ENCODE measurements around the gene MYOD1.
A peak's percentile ranks its signal among the peaks of the same experiment; 100 is the strongest.

Gene MYOD1

DNA sequence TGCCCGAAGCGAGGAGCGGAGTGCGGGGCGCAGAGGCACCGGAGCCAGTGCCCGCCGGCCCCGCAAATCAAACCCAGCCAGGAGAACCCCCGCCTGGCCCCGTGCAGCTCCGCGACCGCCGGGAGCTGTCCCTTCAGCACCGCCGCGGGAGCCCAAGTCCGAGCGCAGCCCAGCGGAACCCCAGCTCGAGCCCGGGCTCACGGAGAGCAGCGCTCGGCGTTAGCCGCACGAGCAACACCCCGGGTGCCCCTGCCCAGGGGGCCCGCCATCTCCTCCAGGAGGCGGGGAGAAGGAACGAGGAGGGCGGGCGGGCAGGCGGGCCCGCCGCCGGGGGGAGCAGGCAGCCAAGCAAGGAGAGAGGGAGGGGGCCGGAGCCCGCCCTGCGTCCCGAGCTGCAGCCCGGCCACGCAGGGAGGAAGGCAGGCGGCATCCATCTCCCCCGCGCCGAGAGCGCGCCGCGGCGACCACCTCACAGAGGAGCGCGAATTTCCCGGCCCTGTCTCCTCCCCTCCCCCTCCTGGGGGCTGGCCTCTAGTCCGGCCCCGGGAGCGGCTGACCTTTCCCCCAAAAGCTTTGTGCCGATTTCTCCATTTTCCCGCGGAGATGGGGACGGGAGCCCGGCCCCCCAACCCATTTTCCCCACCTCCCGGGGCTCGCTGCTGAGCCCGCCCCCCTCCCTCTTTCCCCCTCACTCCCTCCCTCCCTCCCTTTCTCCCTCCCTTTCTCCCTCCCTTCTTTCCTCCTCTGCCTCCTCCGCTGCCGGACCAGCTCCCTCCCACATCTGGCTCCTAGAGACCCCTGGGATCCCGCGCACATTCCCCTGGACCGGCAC is 15.8 kb downstream of the MYOD1 start:
- peak; percentile 91 for DNase-seq (ENCODE audit: low spot score)

DNA sequence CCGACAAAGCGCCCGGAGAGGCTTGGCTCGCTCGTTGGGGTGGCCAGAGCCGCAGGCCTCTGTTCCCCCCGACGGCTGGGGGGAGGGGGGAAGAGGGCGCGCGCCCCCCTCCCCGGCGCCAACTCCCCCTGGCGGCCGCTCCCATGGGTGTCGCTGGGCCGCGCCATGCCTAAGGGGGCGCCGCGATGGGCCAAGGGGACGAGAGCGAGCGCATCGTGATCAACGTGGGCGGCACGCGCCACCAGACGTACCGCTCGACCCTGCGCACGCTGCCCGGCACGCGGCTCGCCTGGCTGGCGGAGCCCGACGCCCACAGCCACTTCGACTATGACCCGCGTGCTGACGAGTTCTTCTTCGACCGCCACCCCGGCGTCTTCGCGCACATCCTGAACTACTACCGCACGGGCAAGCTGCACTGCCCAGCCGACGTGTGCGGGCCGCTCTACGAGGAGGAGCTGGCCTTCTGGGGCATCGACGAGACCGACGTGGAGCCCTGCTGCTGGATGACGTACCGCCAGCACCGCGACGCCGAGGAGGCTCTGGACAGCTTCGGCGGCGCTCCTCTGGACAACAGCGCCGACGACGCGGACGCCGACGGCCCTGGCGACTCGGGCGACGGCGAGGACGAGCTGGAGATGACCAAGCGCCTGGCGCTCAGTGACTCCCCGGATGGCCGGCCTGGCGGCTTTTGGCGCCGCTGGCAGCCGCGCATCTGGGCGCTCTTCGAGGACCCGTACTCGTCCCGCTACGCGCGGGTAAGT is 16.6 kb downstream of the MYOD1 start:
- no peak for DNase-seq (ENCODE audit: low spot score)

DNA sequence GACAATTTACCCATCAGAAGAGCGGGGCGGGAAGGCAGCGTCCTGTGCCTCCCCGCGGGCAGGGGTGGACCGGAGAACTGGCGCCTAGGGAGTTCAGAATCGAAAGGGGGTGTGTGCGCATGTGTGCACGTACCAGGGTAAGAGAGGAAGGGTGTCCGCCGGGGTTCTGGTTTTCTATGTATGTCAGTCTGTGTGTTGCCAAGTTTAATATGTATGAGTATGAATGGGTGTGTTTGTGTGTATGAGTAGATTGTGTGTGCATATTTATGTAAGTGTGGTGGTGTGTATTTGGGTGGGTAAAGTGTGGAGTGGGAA is 17.2 kb downstream of the MYOD1 start:
- DNase-seq (ENCODE audit: low spot score): no peak

DNA sequence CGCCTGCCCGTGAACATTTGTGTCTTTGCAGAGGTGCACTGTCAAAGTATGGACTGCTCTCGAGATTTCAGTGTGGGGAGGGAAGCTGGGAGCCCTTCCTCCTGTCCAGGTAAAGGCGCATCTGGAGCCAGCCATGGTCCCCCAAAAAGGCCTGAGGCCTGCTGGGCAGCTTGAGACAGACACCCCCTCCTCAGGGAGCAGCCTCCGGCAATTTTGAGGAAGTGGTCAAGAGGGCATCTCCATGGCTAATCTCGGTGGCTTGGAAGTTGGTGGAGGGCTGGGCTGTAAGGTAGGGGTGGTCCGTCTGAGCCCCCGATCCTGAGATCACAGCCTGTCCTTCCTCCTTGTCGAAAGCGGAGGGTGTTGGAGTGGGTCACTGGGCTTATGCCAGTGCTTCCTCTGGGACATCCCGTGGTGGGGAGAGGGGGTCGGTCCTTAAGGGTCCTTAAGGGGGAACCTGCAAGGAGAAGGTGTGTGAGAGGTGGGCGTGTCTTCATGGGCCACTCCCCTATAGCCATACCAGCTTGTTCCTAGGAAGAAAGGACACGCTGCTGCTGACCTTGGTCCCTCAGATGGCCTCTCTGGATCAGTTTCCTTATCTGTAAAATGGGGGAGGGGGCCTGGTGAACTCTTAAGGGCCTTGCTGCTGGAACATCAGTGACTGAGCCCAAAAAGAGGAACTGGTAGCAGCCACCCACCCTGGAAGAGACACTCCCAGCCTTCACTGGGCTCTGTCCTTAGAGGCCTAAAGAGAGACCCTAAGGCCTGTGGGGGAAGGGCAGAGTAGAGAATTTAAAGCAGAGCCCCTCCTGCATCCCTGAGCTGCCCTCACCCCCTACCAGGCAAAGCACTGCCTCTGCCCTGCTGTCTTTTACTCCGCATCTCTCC is 17.8 kb downstream of the MYOD1 start:
- DNase-seq (ENCODE audit: low spot score): no peak

DNA sequence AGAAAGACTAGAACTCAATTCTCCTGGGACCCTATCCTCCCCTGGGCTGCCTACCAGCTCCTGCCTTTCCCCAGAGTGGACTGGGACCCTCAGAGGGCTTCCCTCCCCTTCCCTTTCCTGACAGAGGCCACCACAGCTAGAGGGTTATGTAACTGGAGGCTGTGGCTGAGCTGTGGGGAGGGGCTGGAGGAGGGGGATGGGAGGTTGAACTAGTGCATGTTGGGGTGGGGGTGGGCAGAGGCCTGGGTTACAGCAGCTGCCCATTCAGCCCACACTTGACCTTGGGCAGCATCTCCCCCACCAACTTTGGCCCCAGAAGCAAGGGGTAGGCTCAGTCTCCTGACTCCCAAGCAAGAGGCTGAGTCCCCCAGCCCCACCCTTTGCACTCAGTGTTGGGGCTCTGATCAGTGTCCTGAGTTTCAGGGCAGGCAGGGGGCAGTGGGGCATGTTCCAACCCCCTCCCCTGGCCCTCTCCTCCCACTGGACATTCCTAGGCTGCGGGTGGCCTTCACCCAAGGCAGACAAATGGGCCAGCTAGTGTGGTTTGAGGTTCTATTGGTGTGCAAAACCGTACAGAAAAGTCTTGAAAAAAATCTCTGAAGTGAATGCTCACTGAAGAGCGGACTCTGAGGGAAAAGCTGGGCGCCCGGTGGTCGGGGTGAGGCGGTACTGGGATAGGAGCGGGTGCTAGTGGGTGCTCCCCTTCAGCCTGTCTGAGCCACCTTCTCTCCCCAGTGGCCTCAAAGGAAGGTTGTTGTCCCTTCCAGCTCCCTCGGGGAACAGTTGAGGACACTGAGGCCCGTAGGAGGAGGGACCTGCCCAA is 19.0 kb downstream of the MYOD1 start:
- DNase-seq (ENCODE audit: low spot score): no peak

DNA sequence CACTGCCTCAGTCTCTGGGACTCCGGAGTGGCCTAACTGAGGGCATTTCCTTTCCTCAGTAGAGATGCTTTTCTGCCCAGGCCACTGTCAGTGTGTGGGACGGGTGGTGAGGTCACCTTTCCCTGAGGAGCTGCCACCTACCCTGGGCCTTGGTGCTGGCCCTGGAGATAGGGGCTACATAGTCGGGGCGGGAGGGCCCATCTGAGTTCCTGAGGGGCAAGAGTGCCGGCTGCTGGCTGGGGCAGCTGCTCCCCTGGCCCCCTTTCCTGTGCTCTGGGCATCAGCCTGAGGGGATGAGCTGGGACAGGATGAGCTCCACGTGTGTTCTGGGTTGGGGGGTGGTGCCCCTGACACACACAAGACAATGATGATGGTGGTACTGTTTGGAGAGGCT is 20.6 kb downstream of the MYOD1 start:
- DNase-seq (ENCODE audit: low spot score): no peak

DNA sequence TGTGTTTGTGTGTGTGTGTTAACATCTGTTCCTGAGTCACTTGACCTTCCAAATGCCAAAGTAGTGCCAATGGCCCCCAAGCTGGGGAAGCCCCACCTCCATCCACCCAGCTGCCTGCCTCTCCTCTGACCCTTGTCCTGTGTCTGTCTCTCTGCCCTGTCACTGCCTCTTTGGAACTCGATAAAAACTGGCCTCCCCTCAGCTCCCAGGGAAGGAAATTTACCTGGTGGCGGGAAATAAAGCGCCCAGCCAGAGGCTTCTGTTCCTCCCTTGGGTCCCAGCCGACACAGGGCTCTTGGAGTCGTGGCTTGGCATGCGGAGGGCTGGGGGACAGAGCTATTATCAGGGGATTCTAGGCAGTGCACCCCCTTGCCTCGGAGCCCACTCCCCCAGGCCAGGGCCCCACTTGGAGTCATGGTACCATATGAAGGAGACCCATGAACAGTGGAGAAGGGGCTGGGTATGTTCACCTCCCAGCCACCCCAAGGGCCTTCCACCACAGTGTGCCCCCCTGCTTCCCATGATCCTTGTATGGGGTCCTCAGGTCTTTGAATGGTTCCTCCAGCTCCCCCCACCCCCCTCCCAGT is 21.4 kb downstream of the MYOD1 start:
- no peak for DNase-seq (ENCODE audit: low spot score)

DNA sequence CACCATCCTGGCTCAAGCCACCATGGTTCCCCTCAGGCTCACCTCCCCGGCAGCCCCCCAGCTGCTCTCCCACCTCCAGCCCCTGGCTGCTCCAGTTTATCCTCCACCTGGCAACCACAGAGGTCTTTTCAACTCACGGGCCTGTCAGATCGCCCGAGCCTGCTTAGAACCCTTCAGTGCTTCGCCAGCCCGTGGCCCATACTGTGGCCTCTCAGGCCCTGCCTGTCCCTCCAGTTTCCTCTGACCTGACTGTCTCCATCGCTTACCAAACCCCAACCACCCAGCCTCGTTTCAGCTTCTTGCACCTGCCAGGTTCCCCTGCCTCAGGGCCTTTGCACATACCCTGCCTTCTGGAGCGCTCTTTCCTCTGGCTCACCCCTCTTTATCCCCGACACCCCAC is 22.1 kb downstream of the MYOD1 start:
- no peak for DNase-seq (ENCODE audit: low spot score)

DNA sequence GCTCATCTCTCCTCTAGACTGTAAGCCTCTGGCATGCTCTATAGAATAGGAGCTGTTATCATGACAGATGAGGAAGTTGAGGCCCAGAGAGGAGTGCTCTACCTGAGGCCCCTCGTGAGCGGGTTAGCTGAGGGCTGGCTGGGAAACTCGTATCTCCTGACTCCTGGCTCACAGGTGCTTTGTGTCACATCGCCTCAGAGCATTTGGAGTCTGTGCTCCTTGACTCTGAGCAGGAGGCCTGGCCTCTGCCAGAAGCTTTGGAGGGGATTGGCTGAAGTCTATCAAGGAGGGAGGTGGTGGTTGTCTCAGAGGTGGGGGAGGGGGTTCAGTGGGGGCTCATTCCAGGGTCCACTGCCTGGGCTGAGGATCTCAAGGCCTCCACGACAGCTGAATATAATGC is 22.6 kb downstream of the MYOD1 start:
- no peak for DNase-seq (ENCODE audit: low spot score)

DNA sequence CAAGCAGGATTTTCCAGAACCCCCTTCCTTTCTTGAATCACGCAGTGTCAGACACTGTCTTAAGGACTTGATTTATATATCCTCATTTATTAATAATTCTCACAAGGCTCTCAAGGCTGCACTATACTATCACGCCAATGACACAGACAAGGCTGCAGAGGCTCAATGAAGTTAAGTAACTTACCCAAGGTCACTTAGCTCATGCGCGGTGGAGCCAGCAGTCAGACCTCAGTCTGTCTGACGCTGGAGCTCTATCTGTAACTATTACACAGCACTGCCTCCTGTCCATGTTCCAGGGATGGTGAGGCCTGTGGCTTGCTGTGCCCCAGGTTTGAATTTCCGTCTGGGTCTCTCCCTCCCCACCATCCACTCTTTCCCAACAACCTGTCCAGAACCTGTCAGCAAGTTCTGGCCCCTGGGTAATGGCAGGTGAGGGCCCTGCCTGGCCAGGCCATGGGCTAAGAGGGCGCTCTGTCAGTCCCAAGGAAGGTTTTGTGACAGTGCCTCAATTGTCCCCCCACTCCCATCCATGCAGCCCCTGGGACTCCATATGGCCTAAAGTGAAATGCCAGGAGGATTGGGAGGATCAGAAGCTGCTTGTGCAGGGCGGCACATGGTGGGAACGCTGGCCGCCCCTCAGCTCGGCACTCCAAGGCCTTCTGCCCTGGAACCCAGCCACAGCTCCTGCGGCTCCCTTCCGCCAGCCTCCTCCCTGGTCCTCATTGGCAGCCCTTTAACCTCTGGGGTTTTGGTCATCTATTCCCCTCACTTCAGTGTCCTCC is 23.8 kb downstream of the MYOD1 start:
- no peak for DNase-seq (ENCODE audit: low spot score)

DNA sequence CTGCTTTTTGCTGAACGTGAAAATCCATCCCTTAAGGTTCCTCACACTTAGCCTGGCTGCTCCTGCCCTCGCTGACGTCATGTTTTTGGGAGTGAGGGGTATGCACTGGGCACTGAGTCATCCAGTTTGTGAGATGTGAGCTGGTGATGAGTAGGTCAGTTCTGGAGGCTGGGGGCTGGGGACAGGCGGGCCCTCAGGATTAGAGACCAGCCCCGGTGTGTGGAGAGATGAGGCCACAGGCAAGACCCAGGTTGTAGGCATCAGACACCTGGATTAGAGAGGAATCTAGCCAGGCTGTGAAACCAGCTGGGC is 24.4 kb downstream of the MYOD1 start:
- DNase-seq (ENCODE audit: low spot score): no peak

DNA sequence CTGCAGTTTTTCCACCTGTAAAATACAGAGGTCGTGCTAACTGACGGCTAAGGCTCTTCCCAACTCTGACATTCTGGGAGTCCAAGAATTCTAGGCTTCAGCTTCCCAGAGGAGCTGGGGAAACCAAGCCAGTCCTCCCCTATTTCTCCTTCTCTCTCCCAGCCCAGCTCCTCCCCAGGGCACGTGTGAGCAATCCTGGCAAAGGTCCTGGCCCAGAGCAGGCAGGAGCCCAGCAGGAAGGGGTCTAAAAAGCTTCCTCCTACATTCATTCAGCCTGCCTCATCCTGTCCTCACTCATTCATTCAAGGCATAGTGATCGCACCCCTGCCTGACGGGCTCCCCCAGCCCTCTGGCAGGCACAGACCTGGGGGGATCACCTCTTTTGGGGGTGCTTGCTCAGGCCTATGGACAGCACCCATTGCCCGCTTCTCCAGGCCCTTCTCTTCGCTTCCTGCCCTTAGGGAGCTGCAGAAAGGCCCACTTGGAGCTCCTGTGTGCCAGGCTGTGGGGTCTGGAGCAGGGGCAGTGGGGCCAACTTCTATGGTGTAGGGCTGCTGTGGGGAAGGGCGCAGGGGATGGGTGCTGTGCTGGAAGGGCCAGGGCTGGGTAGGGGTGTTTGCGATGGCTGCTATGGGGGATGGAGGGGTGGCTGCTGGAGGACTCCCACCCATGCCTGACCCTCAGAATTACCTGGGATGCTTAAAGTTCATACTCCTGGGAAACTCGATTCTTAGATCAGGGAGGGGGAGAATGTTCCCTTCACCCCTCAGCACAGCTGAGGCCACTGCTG is 25.0 kb downstream of the MYOD1 start:
- DNase-seq (ENCODE audit: low spot score): no peak

DNA sequence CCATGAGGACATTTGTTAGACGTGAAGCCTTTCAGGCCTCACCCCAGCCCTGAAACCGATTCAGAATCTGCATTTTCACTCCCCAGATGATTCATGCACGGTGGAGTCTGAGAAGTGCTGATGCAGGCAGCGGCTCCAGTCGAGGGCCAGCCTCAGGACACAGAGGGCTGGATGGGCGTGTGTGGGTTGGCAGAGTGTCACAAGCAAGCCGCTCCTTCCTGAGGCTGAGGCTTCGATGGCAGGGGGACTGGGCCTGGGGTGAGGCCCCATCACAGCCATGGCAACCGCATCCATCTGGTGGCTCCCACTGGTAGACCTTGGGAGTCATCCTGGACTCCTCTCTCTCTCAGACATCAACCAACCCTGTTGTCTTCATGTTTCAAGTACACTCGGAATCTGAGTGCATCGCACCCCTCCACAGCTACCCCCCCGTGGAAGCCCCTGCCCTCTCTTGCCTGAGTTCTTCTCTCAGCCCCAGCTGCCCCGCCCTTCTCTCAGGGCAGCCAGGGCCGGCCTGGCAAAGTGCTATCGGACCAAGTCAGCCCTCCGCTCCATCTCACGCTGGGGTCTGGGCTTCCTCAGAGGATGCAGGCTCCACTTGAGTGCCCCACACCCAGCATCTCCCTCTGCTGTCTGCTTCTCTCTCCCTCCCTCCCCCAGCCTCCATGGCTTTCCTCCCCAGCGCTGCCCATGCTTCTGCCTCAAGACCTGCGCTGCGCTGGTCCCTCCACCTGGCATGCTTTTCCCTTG is 25.8 kb downstream of the MYOD1 start:
- DNase-seq (ENCODE audit: low spot score): no peak

DNA sequence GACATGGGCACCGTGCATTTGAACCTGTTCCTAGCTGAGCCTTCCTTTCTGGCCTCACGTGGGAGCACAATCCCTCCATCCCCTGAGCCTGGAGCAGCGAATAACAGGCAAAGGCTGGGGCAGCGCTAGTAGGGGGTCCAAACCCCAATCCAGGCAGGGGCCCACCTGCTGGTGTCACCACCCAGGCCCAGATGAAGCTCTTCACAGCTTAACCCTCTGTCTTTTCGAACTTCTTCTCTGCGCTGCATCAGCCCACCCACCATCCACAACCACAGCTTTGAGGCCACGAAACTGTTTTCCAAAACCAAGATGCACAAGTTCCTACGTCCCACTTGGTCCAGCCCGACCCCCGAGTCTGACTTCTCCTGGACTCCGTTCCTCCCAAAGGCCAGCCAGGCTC is 26.7 kb downstream of the MYOD1 start:
- DNase-seq (ENCODE audit: low spot score): no peak

DNA sequence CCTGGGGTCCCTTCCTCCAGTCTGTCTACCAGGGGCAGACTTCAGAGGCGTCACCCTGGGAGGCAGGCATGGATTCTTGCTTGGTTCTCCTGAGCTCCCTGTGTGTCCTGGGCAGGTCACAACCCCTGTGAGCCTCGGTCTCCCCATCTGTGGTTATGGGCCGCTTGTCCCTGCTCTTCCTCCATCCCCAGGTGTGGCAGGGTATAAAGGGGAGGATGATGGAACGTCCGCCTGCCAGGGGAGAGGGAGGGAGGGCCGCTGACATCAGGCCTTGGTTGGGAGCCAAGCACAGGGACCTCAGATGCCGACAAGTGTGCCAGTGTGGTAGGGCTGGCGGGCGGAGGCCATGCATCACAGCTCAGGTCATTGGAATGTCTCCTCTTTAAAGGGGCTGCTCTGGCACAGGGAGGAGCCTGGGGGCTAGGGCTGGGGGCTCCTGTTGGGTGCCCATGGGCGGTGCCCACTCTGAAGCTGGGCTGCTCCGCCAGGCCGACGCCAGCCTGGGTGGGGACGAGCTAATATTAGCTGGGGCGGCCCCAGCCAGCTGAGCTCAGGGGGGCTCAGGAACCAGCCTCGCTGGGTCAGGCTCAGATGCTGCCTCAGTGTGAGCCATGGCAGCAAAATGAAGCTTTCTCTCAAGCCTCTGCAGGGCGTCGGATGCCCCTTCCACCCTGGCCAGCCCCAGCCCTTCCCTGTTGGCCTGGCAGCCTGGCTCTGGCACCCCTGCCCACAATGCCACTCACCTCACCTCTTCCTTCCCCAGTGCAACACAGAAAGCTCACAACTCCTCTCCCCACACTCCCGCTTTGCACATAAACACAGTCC is 28.0 kb downstream of the MYOD1 start:
- DNase-seq (ENCODE audit: low spot score): no peak

DNA sequence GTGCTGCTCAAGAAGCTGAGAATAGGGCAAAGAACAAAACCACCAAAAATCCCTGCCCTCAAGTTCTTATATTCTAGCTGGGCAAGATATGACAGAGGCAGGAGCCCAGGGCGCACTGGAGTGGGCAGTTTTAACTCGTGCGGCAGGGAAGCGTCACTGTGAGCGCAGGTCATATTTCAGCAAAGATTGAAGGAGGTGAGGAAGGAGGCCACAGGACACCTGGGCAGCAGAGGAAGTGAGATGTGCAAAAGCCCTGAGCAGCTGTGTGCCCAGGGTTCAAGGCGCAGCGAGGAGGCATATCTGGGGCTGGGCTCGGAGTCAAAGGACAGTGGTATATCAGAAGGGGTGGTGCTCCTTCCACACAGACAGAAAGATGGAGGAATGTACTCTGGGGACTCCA is 28.7 kb downstream of the MYOD1 start:
- DNase-seq (ENCODE audit: low spot score): no peak

DNA sequence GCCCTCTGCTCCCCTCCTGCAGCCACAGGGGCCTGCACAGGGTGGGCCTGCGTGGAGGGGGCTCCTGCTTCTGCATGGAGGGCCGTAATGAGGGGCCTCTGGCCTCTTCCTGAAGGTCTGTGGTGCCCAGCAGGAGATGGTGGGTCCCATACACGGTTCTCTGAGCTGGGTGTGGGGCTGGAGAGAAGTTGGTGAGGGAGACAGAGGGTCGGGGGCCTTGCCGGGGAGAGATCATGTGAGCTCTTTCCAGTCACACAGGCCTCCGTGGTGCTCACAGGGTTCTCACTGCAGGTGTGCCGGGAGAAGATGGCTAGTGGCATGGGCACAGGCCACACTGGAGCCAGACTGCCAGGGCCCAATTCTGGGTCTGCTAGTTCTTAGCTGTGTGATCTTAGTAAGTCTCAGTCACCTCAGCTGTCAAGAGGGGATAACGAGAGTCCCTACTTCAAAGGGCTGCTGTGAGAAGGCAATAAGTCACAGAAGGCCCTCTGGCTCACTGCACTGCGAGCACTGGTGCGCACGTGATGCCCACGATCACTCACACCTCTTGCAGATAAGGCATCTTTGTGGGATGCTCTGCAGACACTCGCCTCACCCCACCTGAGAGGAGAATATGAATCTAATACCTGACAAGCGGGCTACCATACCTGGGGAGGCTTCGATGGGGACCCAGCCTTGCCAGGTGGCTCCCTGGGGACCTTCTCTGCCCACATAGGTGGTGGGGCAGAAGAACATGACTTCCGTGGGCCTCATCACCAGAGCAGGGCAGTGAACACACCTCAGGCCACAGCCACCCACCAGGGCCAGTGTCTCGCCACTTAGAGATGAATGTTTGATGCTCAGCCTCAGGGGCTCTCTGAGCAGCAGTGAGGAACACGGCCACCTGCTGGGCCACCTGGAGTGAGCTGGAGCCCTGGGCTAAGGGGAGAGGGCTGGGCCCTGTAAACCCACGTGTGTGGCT is 29.7 kb downstream of the MYOD1 start:
- DNase-seq (ENCODE audit: low spot score): no peak
